DOHH2 (cell line): ENCODE results near the gene PRKD2.

Experiments
- EZH2phosphoT487 ChIP-seq: fragments of 200-600 bp; sonication (generic); IDR thresholded peaks from 2 replicates; pipeline ENCODE4 v1.6.1; 2017; ENCODE audit warnings: borderline replicate concordance, mild to moderate bottlenecking, antibody characterized with exemption, low read length, moderate library complexity, mixed read lengths
- TF ChIP-seq, protein P1 (sequence below): fragments of 200-600 bp; sonication (generic); IDR thresholded peaks from one replicate; pipeline ENCODE4 v1.5.1; 2014; ENCODE audit warnings: antibody characterized with exemption, mild to moderate bottlenecking, low read depth, low read length; ENCODE audit not compliant: poor library complexity, severe bottlenecking

DNA sequence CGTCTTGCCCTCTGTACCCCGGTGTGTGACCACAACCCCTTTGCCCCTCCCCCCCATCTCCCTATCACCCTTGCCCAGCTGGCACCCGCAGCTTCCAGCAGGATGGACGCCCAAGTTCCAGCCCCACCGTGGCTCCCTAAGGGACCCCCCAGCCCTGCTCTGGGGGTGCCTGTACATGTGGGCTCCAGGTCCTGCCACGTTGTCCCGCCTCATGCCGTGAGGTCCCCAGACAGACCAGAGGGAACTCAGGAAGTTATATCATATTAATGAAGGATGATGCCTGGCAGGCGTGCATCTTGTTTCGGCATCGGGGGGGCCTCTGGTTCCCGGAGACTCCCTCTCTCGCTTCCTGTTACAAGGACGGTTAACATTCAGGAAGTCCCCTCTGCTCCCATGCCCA, 90.5 kb downstream of the PRKD2 start:
- TF ChIP-seq, protein P1, sequence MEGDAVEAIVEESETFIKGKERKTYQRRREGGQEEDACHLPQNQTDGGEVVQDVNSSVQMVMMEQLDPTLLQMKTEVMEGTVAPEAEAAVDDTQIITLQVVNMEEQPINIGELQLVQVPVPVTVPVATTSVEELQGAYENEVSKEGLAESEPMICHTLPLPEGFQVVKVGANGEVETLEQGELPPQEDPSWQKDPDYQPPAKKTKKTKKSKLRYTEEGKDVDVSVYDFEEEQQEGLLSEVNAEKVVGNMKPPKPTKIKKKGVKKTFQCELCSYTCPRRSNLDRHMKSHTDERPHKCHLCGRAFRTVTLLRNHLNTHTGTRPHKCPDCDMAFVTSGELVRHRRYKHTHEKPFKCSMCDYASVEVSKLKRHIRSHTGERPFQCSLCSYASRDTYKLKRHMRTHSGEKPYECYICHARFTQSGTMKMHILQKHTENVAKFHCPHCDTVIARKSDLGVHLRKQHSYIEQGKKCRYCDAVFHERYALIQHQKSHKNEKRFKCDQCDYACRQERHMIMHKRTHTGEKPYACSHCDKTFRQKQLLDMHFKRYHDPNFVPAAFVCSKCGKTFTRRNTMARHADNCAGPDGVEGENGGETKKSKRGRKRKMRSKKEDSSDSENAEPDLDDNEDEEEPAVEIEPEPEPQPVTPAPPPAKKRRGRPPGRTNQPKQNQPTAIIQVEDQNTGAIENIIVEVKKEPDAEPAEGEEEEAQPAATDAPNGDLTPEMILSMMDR = no peak
- TF ChIP-seq EZH2phosphoT487 = no peak
